Measurements from ENCODE around the gene SPEM2.

The SPEM2 gene

DNA sequence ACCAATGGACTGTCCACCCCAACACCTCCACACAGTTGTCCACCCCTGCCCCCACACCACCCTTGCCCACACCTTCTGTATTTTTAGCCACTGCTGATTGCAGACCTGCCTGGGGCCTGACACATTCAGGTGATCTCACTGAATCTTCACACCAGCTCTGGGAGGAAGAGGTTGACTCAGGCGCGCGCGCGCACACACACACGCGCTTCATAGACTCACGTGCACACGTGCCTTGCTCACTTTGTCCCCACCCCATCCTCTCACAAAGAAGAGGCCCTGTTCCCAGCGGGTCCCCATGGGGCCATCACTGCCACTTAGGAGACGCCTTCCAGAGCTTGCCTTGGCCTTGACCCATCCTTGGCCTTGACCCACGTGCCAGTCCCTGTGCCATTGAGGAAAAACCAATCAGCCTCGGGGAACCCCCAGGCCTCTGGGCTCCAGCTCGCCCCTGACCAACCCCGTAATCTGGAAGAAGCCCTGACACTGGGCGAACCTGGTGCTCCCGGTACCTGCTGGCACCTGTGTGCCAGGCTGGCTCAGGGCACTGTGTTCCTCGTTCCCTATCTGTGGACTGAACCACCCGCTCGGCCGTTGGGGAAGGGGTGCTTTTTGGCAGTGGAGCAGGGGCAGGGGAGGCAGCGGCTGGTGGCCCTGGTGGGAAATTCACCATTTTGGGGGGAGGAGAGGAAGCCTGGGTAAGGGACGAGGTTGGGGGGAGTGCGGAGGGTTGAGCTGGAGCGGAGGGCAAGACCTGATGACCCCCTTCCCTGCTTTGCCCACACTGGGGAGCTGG, 14.6 kb upstream of the SPEM2 start:
- H3K4me1 ChIP-seq (ENCODE audit: control extremely low read depth in 1 of 4, control insufficient read depth in 4 of 4, insufficient read depth in 4 of 4, low read length in 3 of 4), result peaks cover 0 to 17% (median 7%) of the 10 kb centered on the region in 4 experiments
- no peak overlapping the region for H3K27ac ChIP-seq (ENCODE audit: insufficient read depth in 1 of 2, low read depth in 1 of 2, low read length in 2 of 2, poor library complexity in 1 of 2, severe bottlenecking in 2 of 2)
- H3K36me3 ChIP-seq (ENCODE audit: control insufficient read depth in 4 of 4, insufficient read depth in 4 of 4, low read length in 3 of 4), result peaks cover 0 to 6% (median 0%) of the 10 kb centered on the region in 4 experiments
- no peak overlapping the region for H3K4me3 ChIP-seq (ENCODE audit: control insufficient read depth in 1 of 7, extremely low read depth in 1 of 7, insufficient read depth in 4 of 7, low read depth in 2 of 7, low read length in 6 of 7)
- CTCF ChIA-PET, result interaction anchor here (1.7 kb wide), 1 partner anchor 25 kb away, joined by 9 read pairs; the partner anchor contains the start of gene TMEM102
- peaks cover 0 to 2% (median under 1%) of the 10 kb centered on the region in 5 experiments for H3K27me3 ChIP-seq (replicated peaks in 2 of 5; ENCODE audit: control insufficient read depth in 4 of 5, insufficient read depth in 5 of 5, low read length in 4 of 5)
- POLR2A ChIA-PET, result no interaction called here
- no peak for DNase-seq
- 95% methylated on average over 20 of the region's 25 CpGs for WGBS (ENCODE audit: insufficient coverage)
- no peaks in the 10 kb centered on the region for H3K9me3 ChIP-seq (ENCODE audit: control extremely low read depth in 1 of 5, control insufficient read depth in 4 of 5, insufficient read depth in 2 of 5, low read depth in 1 of 5, low read length in 4 of 5)

DNA sequence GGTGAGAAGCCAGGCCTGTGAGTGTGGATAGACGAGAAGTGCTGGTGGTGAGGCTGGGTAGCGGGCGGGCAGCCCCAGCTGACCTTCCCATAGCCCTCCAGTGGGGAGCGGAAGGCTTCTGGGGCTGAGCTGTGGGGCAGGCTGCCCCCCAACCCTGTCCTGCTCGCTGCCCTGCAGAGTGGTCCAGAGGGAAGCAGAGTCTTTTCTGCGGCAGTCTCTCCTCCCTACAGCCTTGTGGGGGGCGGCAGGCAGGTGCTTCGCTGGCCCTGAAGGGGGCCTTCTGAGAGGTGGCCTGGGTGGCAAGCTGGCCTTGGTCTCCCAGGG, 14.0 kb upstream of the SPEM2 start:
- 98% methylated on average over 5 of the region's 8 CpGs for WGBS (ENCODE audit: insufficient coverage)
- no peak overlapping the region for H3K4me3 ChIP-seq (ENCODE audit: control insufficient read depth in 1 of 7, extremely low read depth in 1 of 7, insufficient read depth in 4 of 7, low read depth in 2 of 7, low read length in 6 of 7)
- H3K27ac ChIP-seq (ENCODE audit: insufficient read depth in 1 of 2, low read depth in 1 of 2, low read length in 2 of 2, poor library complexity in 1 of 2, severe bottlenecking in 2 of 2), result no peak overlapping the region
- ChIA-PET POLR2A (no interaction called here), CTCF (interaction anchor here (1.7 kb wide), 1 partner anchor 24 kb away, joined by 9 read pairs; the partner anchor contains the start of gene TMEM102)
- no peak for DNase-seq
- H3K27me3 ChIP-seq (replicated peaks in 2 of 5; ENCODE audit: control insufficient read depth in 4 of 5, insufficient read depth in 5 of 5, low read length in 4 of 5), result no peaks in the 10 kb centered on the region
- peaks cover 0 to 17% (median 6%) of the 10 kb centered on the region in 4 experiments for H3K4me1 ChIP-seq (ENCODE audit: control extremely low read depth in 1 of 4, control insufficient read depth in 4 of 4, insufficient read depth in 4 of 4, low read length in 3 of 4)
- peaks cover 0 to 6% (median 0%) of the 10 kb centered on the region in 4 experiments for H3K36me3 ChIP-seq (ENCODE audit: control insufficient read depth in 4 of 4, insufficient read depth in 4 of 4, low read length in 3 of 4)
- no peaks in the 10 kb centered on the region for H3K9me3 ChIP-seq (ENCODE audit: control extremely low read depth in 1 of 5, control insufficient read depth in 4 of 5, insufficient read depth in 2 of 5, low read depth in 1 of 5, low read length in 4 of 5)

DNA sequence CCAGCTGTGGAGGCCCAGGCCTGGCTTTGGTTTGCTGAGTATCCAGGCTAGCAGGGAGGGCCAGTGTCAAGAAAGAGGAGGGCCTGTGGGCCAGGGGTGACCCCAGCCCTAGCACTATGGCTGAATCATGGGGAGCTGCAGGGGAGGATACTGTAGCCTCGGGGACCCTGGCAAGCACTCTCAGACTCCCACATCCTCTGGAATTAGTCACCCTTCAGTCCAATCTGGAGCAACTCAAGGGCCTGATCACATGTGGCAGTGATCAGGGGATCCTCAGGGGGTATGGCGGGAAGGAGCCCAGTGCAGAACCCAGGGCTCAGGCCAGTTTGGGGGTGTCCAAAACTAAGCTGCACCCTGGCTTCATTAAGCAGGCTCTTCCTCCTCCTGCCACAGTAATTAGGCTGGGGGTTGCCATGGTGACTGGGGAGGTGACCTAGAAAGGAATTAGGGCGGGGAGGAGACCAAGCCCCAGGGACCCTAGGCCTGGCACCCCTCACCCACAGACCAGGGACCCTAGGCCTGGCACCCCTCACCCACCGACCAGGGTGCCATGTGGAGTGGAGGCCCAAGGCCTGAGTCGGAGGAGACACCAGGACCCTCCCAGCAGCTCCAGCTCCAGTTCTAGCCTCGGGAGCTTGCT, 11.9 kb upstream of the SPEM2 start:
- ChIA-PET POLR2A (no interaction called here), CTCF (interaction anchor here (0.6 to 1.7 kb wide), 2 partner anchors 58 to 656 kb away, joined by 3 to 4 read pairs; partner anchors contain the start of gene TMEM95)
- Histone ChIP-seq H3K27me3 (replicated peaks in 2 of 5; ENCODE audit: control insufficient read depth in 4 of 5, insufficient read depth in 5 of 5, low read length in 4 of 5) (no peaks in the 10 kb centered on the region), H3K27ac (ENCODE audit: insufficient read depth in 1 of 2, low read depth in 1 of 2, low read length in 2 of 2, poor library complexity in 1 of 2, severe bottlenecking in 2 of 2) (no peak overlapping the region), H3K9me3 (ENCODE audit: control extremely low read depth in 1 of 5, control insufficient read depth in 4 of 5, insufficient read depth in 2 of 5, low read depth in 1 of 5, low read length in 4 of 5) (no peaks in the 10 kb centered on the region), H3K4me3 (ENCODE audit: control insufficient read depth in 1 of 7, extremely low read depth in 1 of 7, insufficient read depth in 4 of 7, low read depth in 2 of 7, low read length in 6 of 7) (no peak overlapping the region), H3K4me1 (ENCODE audit: control extremely low read depth in 1 of 4, control insufficient read depth in 4 of 4, insufficient read depth in 4 of 4, low read length in 3 of 4) (peaks cover 0 to 6% (median under 1%) of the 10 kb centered on the region in 4 experiments), H3K36me3 (ENCODE audit: control insufficient read depth in 4 of 4, insufficient read depth in 4 of 4, low read length in 3 of 4) (peaks cover 0 to 6% (median 2%) of the 10 kb centered on the region in 4 experiments)
- no peak for DNase-seq
- 99% methylated on average over 6 of the region's 6 CpGs for WGBS (ENCODE audit: insufficient coverage)

DNA sequence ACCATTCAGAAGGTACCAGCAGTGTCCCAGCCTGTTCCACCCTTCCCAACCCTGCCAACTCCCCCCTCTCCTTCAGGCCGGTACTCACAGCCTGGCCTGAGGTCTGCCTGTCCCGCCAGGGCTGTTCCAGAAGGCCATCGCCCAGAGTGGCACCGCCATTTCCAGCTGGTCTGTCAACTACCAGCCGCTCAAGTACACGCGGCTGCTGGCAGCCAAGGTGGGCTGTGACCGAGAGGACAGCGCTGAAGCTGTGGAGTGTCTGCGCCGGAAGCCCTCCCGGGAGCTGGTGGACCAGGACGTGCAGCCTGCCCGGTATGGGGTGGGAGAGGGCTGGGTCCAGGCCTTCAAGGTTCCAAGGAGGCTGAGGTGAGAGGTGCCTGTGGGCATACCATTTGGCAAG, 10.6 kb upstream of the SPEM2 start:
- H3K27ac ChIP-seq (ENCODE audit: insufficient read depth in 1 of 2, low read depth in 1 of 2, low read length in 2 of 2, poor library complexity in 1 of 2, severe bottlenecking in 2 of 2), result no peak overlapping the region
- H3K4me3 ChIP-seq (ENCODE audit: control insufficient read depth in 1 of 7, extremely low read depth in 1 of 7, insufficient read depth in 4 of 7, low read depth in 2 of 7, low read length in 6 of 7), result no peak overlapping the region
- POLR2A ChIA-PET, result no interaction called here
- H3K27me3 ChIP-seq (replicated peaks in 2 of 5; ENCODE audit: control insufficient read depth in 4 of 5, insufficient read depth in 5 of 5, low read length in 4 of 5), result no peaks in the 10 kb centered on the region
- 95% methylated on average over 14 of the region's 14 CpGs for WGBS (ENCODE audit: insufficient coverage)
- DNase-seq, result no peak
- no peaks in the 10 kb centered on the region for H3K4me1 ChIP-seq (ENCODE audit: control extremely low read depth in 1 of 4, control insufficient read depth in 4 of 4, insufficient read depth in 4 of 4, low read length in 3 of 4)
- H3K9me3 ChIP-seq (ENCODE audit: control extremely low read depth in 1 of 5, control insufficient read depth in 4 of 5, insufficient read depth in 2 of 5, low read depth in 1 of 5, low read length in 4 of 5), result no peaks in the 10 kb centered on the region
- CTCF ChIA-PET, result no interaction called here
- H3K36me3 ChIP-seq (ENCODE audit: control insufficient read depth in 4 of 4, insufficient read depth in 4 of 4, low read length in 3 of 4), result peaks cover 0 to 4% (median 2%) of the 10 kb centered on the region in 4 experiments

DNA sequence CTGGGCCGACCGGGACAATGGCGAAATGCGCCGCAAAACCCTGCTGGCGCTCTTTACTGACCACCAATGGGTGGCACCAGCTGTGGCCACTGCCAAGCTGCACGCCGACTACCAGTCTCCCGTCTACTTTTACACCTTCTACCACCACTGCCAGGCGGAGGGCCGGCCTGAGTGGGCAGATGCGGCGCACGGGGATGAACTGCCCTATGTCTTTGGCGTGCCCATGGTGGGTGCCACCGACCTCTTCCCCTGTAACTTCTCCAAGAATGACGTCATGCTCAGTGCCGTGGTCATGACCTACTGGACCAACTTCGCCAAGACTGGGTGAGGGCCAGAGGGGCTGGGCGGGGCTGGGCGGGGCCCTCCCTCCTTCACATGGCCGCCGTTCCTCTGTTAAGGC, 9.6 kb upstream of the SPEM2 start:
- Histone ChIP-seq H3K36me3 (ENCODE audit: control insufficient read depth in 4 of 4, insufficient read depth in 4 of 4, low read length in 3 of 4) (peaks cover 0 to 4% (median 2%) of the 10 kb centered on the region in 4 experiments), H3K9me3 (ENCODE audit: control extremely low read depth in 1 of 5, control insufficient read depth in 4 of 5, insufficient read depth in 2 of 5, low read depth in 1 of 5, low read length in 4 of 5) (no peaks in the 10 kb centered on the region), H3K27ac (ENCODE audit: insufficient read depth in 1 of 2, low read depth in 1 of 2, low read length in 2 of 2, poor library complexity in 1 of 2, severe bottlenecking in 2 of 2) (no peak overlapping the region), H3K4me3 (ENCODE audit: control insufficient read depth in 1 of 7, extremely low read depth in 1 of 7, insufficient read depth in 4 of 7, low read depth in 2 of 7, low read length in 6 of 7) (no peak overlapping the region), H3K27me3 (replicated peaks in 2 of 5; ENCODE audit: control insufficient read depth in 4 of 5, insufficient read depth in 5 of 5, low read length in 4 of 5) (no peaks in the 10 kb centered on the region), H3K4me1 (ENCODE audit: control extremely low read depth in 1 of 4, control insufficient read depth in 4 of 4, insufficient read depth in 4 of 4, low read length in 3 of 4) (no peaks in the 10 kb centered on the region)
- WGBS (ENCODE audit: insufficient coverage), result 97% methylated on average over 21 of the region's 23 CpGs
- no peak for DNase-seq
- POLR2A ChIA-PET, result no interaction called here
- CTCF ChIA-PET, result no interaction called here

DNA sequence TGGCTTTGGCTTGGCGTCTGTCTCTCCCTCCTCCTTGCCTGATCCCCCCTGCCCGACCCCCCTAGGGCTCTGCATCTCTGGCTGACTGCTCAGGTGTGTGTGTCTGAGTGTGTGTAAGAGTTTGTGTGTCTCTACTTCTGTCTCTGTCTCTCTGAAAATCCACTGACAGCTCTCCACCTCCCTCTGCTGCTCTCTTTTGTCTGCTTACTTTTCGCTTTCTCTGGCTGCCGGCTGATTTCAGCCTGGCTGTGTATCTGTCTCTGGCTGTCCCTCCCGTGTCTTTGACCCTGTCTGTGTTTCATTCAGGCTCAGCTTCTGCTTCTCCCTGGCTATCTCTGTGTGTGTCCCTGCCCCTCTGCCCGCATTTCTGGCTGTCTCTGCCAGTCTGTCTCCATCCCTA, 9.1 kb upstream of the SPEM2 start:
- H3K4me3 ChIP-seq (ENCODE audit: control insufficient read depth in 1 of 7, extremely low read depth in 1 of 7, insufficient read depth in 4 of 7, low read depth in 2 of 7, low read length in 6 of 7), result no peak overlapping the region
- no peaks in the 10 kb centered on the region for H3K9me3 ChIP-seq (ENCODE audit: control extremely low read depth in 1 of 5, control insufficient read depth in 4 of 5, insufficient read depth in 2 of 5, low read depth in 1 of 5, low read length in 4 of 5)
- POLR2A ChIA-PET, result no interaction called here
- no peak overlapping the region for H3K27ac ChIP-seq (ENCODE audit: insufficient read depth in 1 of 2, low read depth in 1 of 2, low read length in 2 of 2, poor library complexity in 1 of 2, severe bottlenecking in 2 of 2)
- H3K36me3 ChIP-seq (ENCODE audit: control insufficient read depth in 4 of 4, insufficient read depth in 4 of 4, low read length in 3 of 4), result peaks cover 0 to 4% (median 2%) of the 10 kb centered on the region in 4 experiments
- CTCF ChIA-PET, result interaction anchor here (1.4 kb wide), 1 partner anchor 20 kb away, joined by 4 read pairs; no protein-coding TSS in a partner anchor
- no peak for DNase-seq
- H3K27me3 ChIP-seq (replicated peaks in 2 of 5; ENCODE audit: control insufficient read depth in 4 of 5, insufficient read depth in 5 of 5, low read length in 4 of 5), result no peaks in the 10 kb centered on the region
- 90% methylated on average over 5 of the region's 6 CpGs for WGBS (ENCODE audit: insufficient coverage)
- H3K4me1 ChIP-seq (ENCODE audit: control extremely low read depth in 1 of 4, control insufficient read depth in 4 of 4, insufficient read depth in 4 of 4, low read length in 3 of 4), result no peaks in the 10 kb centered on the region

DNA sequence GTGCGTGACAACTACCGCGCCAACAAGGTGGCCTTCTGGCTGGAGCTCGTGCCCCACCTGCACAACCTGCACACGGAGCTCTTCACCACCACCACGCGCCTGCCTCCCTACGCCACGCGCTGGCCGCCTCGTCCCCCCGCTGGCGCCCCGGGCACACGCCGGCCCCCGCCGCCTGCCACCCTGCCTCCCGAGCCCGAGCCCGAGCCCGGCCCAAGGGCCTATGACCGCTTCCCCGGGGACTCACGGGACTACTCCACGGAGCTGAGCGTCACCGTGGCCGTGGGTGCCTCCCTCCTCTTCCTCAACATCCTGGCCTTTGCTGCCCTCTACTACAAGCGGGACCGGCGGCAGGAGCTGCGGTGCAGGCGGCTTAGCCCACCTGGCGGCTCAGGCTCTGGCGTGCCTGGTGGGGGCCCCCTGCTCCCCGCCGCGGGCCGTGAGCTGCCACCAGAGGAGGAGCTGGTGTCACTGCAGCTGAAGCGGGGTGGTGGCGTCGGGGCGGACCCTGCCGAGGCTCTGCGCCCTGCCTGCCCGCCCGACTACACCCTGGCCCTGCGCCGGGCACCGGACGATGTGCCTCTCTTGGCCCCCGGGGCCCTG, 8.3 kb upstream of the SPEM2 start:
- Histone ChIP-seq H3K4me3 (ENCODE audit: control insufficient read depth in 1 of 7, extremely low read depth in 1 of 7, insufficient read depth in 4 of 7, low read depth in 2 of 7, low read length in 6 of 7) (no peak overlapping the region), H3K36me3 (ENCODE audit: control insufficient read depth in 4 of 4, insufficient read depth in 4 of 4, low read length in 3 of 4) (peaks cover 0 to 4% (median 2%) of the 10 kb centered on the region in 4 experiments), H3K9me3 (ENCODE audit: control extremely low read depth in 1 of 5, control insufficient read depth in 4 of 5, insufficient read depth in 2 of 5, low read depth in 1 of 5, low read length in 4 of 5) (no peaks in the 10 kb centered on the region), H3K4me1 (ENCODE audit: control extremely low read depth in 1 of 4, control insufficient read depth in 4 of 4, insufficient read depth in 4 of 4, low read length in 3 of 4) (no peaks in the 10 kb centered on the region), H3K27ac (ENCODE audit: insufficient read depth in 1 of 2, low read depth in 1 of 2, low read length in 2 of 2, poor library complexity in 1 of 2, severe bottlenecking in 2 of 2) (no peak overlapping the region), H3K27me3 (replicated peaks in 2 of 5; ENCODE audit: control insufficient read depth in 4 of 5, insufficient read depth in 5 of 5, low read length in 4 of 5) (no peaks in the 10 kb centered on the region)
- 96% methylated on average over 38 of the region's 54 CpGs for WGBS (ENCODE audit: insufficient coverage)
- ChIA-PET POLR2A (no interaction called here), CTCF (interaction anchor here (1.4 kb wide), 1 partner anchor 19 kb away, joined by 4 read pairs; no protein-coding TSS in a partner anchor)
- DNase-seq, result no peak

All from common myeloid progenitor, CD34-positive (primary cell).